GM23248 (cell line): Measurements from ENCODE around the gene WDR93. TPM values are rescaled to one million over a fixed set of nuclear protein-coding genes. Genes with fewer than 3 reads are reported as not detected.

Experiments used
- DNase-seq: peaks from one replicate; pipeline ENCODE4 v3.0.0-alpha.2; 2015
- H2AFZ ChIP-seq: fragments of 200-600 bp; sonication (generic); 2 replicates; pipeline ENCODE4 v1.6.1; 2016; ENCODE audit warnings: antibody characterized with exemption
- H3F3A ChIP-seq: fragments of 200-600 bp; sonication (generic); 2 replicates; pipeline ENCODE4 v1.6.1; 2016; ENCODE audit warnings: mild to moderate bottlenecking, antibody characterized with exemption, mixed run types; ENCODE audit not compliant: insufficient read depth
- H3K27ac ChIP-seq: fragments of 200-600 bp; sonication (generic); 2 replicates; pipeline ENCODE4 v1.5.1; 2016; ENCODE audit warnings: mild to moderate bottlenecking
- H3K27me3 ChIP-seq: fragments of 200-600 bp; sonication (generic); replicated peaks from 2 replicates; pipeline ENCODE4 v1.6.1; 2016; ENCODE audit warnings: mild to moderate bottlenecking; ENCODE audit not compliant: insufficient read depth
- H3K36me3 ChIP-seq: fragments of 200-600 bp; sonication (generic); 2 replicates; pipeline ENCODE4 v1.6.1; 2016; ENCODE audit warnings: low read depth, mild to moderate bottlenecking
- H3K4me1 ChIP-seq: fragments of 200-600 bp; sonication (generic); 2 replicates; pipeline ENCODE4 v1.6.1; 2016; ENCODE audit warnings: mild to moderate bottlenecking; ENCODE audit not compliant: insufficient read depth
- H3K4me2 ChIP-seq: fragments of 200-600 bp; sonication (generic); one replicate; pipeline ENCODE4 v1.6.1; 2016; ENCODE audit warnings: mild to moderate bottlenecking; ENCODE audit not compliant: unreplicated experiment
- H3K4me3 ChIP-seq: fragments of 200-600 bp; sonication (generic); 2 replicates; pipeline ENCODE4 v1.5.1; 2016; ENCODE audit warnings: mild to moderate bottlenecking
- H3K79me2 ChIP-seq: fragments of 200-600 bp; sonication (generic); 2 replicates; pipeline ENCODE4 v1.6.1; 2016; ENCODE audit warnings: mild to moderate bottlenecking; ENCODE audit not compliant: insufficient read depth
- H3K9ac ChIP-seq: fragments of 200-600 bp; sonication (generic); 2 replicates; pipeline ENCODE4 v1.6.1; 2016; ENCODE audit warnings: mild to moderate bottlenecking
- H3K9me2 ChIP-seq: fragments of 200-600 bp; sonication (generic); 2 replicates; pipeline ENCODE4 v1.6.1; 2016; ENCODE audit warnings: mixed run types, mild to moderate bottlenecking, moderate library complexity; ENCODE audit not compliant: insufficient read depth
- H3K9me3 ChIP-seq: fragments of 200-600 bp; sonication (generic); one replicate; pipeline ENCODE4 v1.6.1; 2017; ENCODE audit warnings: low read depth
- H4K20me1 ChIP-seq: fragments of 200-600 bp; sonication (generic); 2 replicates; pipeline ENCODE4 v1.6.0; 2016; ENCODE audit not compliant: insufficient read depth
- EZH2 ChIP-seq: fragments of 200-600 bp; sonication (generic); IDR thresholded peaks from 2 replicates; pipeline ENCODE4 v1.6.1; 2018; ENCODE audit warnings: antibody characterized with exemption, mild to moderate bottlenecking; ENCODE audit not compliant: insufficient read depth, poor library complexity, severe bottlenecking
- EZH2phosphoT487 ChIP-seq: fragments of 200-600 bp; sonication (generic); IDR thresholded peaks from 2 replicates; pipeline ENCODE4 v1.6.1; 2018; ENCODE audit warnings: antibody characterized with exemption, moderate library complexity, mild to moderate bottlenecking, low read depth; ENCODE audit not compliant: insufficient read depth
- WGBS, 2 experiments: methylation state at CpG; one replicate each; pipeline ENCODE4 v1.1.6; 2015 to 2017; ENCODE audit warnings: low lambda C conversion rate in 2 of 2, low coverage in 1 of 2; ENCODE audit errors: missing lambda C conversion rate in 2 of 2; 5-methylcytosine and 5-hydroxymethylcytosine counted together
- in situ Hi-C: fragments of 300-500 bp; cut with MboI; formaldehyde crosslinking; loops from 2 replicates; pipeline ENCODE4 v1.15.0; 2020
- polyA plus RNA-seq: library from polyadenylated mRNA; unstranded; fragments of >200 nt; fragmentation: Nextera tagmentation; extraction: Ambion mirVana; gene quantifications from 2 replicates; pipeline ENCODE4 v1.2.1, GENCODE V29; 2016
- total RNA-seq: library from RNA; depleted of rRNA; stranded (reverse); fragments of >200 nt; shearing (Covaris generic); gene quantifications from 2 replicates; pipeline ENCODE4 v1.2.3, GENCODE V29; 2014

The WDR93 gene
- total and polyA plus RNA-seq, 2 experiments from 2014 or later = 0.10 TPM; not detected in 1

GRCh38 chr15:89758981-89759380 is 68.4 kb downstream of the WDR93 start:
- no peak for TF ChIP-seq EZH2phosphoT487
- TF ChIP-seq EZH2 = no peak
- no peak for DNase-seq
- in situ Hi-C loops = loop anchor here (25.0 kb wide), 1 partner anchor 303 kb away; no protein-coding TSS in a partner anchor
- Histone ChIP-seq H3K27me3 (no peaks in the 10 kb centered on the region), H3K4me1 (no peaks in the 10 kb centered on the region), H3K79me2 (no peaks in the 10 kb centered on the region), H3K9me3 (no peaks in the 10 kb centered on the region), H3K36me3 (no peaks in the 10 kb centered on the region), H4K20me1 (no peaks in the 10 kb centered on the region), H2AFZ (no peak overlapping the region), H3K9ac (no peak overlapping the region), H3K4me3 (no peak overlapping the region), H3F3A (no peaks in the 10 kb centered on the region), H3K9me2 (no peaks in the 10 kb centered on the region), H3K27ac (no peak overlapping the region), H3K4me2 (no peak overlapping the region)
- 79 to 83% methylated on average over 8 of the region's 8 CpGs for WGBS, 2 experiments

- Histone ChIP-seq H3K4me1 (no peaks in the 10 kb centered on the region), H3K9me3 (no peaks in the 10 kb centered on the region), H3K9me2 (no peaks in the 10 kb centered on the region), H4K20me1 (no peaks in the 10 kb centered on the region), H3K27me3 (no peaks in the 10 kb centered on the region), H3F3A (no peaks in the 10 kb centered on the region), H3K4me3 (no peak overlapping the region), H3K79me2 (no peaks in the 10 kb centered on the region), H3K9ac (no peak overlapping the region), H2AFZ (no peak overlapping the region), H3K27ac (no peak overlapping the region), H3K36me3 (no peaks in the 10 kb centered on the region), H3K4me2 (no peak overlapping the region)
- no peak for TF ChIP-seq EZH2phosphoT487
- TF ChIP-seq EZH2 = no peak
- in situ Hi-C loops = loop anchor here (25.0 kb wide), 1 partner anchor 302 kb away; no protein-coding TSS in a partner anchor
- DNase-seq = no peak
- 69 to 76% methylated on average over 3 of the region's 3 CpGs for WGBS, 2 experiments
Observed at GRCh38 chr15:89759835-89760234, 69.2 kb downstream of the WDR93 start.

- no peaks in the 10 kb centered on the region for H3K9me2 ChIP-seq
- 32 to 37% methylated on average over 13 to 16 of the region's 16 CpGs for WGBS, 2 experiments
- H3K9me3 ChIP-seq = no peaks in the 10 kb centered on the region
- no peak overlapping the region for H3K4me3 ChIP-seq
- in situ Hi-C loops = loop anchor here (25.0 kb wide), 1 partner anchor 302 kb away; no protein-coding TSS in a partner anchor
- H3K79me2 ChIP-seq = no peaks in the 10 kb centered on the region
- no peaks in the 10 kb centered on the region for H3K4me1 ChIP-seq
- H4K20me1 ChIP-seq = no peaks in the 10 kb centered on the region
- peak; percentile 71 for DNase-seq
- TF ChIP-seq EZH2 (no peak), EZH2phosphoT487 (no peak)
- H3F3A ChIP-seq = no peaks in the 10 kb centered on the region
- H3K36me3 ChIP-seq = no peaks in the 10 kb centered on the region
- 0 out of 2 replicates have a peak overlapping the region, but pooled peaks have one; percentile 13 for H2AFZ ChIP-seq
- no peak overlapping the region for H3K27ac ChIP-seq
- no peak overlapping the region for H3K4me2 ChIP-seq
- H3K27me3 ChIP-seq = no peaks in the 10 kb centered on the region
- H3K9ac ChIP-seq = no peak overlapping the region
Observed at GRCh38 chr15:89760303-89761008, 69.8 kb downstream of the WDR93 start.

- Histone ChIP-seq H3K4me2 (no peak overlapping the region), H3K27ac (no peak overlapping the region), H2AFZ (0 out of 2 replicates have a peak overlapping the region, but pooled peaks have one; percentile 13), H3K27me3 (no peaks in the 10 kb centered on the region), H3K36me3 (no peaks in the 10 kb centered on the region), H3K79me2 (no peaks in the 10 kb centered on the region), H4K20me1 (no peaks in the 10 kb centered on the region), H3K9me2 (no peaks in the 10 kb centered on the region), H3K4me1 (no peaks in the 10 kb centered on the region), H3F3A (no peaks in the 10 kb centered on the region), H3K4me3 (no peak overlapping the region), H3K9me3 (no peaks in the 10 kb centered on the region), H3K9ac (no peak overlapping the region)
- in situ Hi-C loops = loop anchor here (25.0 kb wide), 1 partner anchor 301 kb away; no protein-coding TSS in a partner anchor
- WGBS, 2 experiments = 59 to 61% methylated on average over 18 of the region's 18 CpGs
- no peak for DNase-seq
- TF ChIP-seq EZH2 = no peak
- no peak for TF ChIP-seq EZH2phosphoT487
Observed at GRCh38 chr15:89761009-89761831, 70.6 kb downstream of the WDR93 start.
